Stimulated activated CD4-positive, alpha-beta T cell treated with anti-CD3 and anti-CD28 coated beads, Interleukin-4, amount 100 ng/mL, for 4 hours (primary cell): Measurements from ENCODE around the gene GJA4.
"Not testable (repeated sequence)": the region's sequence is repeated elsewhere in the genome, so short reads cannot be mapped to it uniquely, and the experiment has no call there.

ENCODE experiments used
- DNase-seq, 2 experiments: peaks; one replicate each; pipeline ENCODE4 v3.0.0-alpha.2; 2020

The GJA4 gene

DNA sequence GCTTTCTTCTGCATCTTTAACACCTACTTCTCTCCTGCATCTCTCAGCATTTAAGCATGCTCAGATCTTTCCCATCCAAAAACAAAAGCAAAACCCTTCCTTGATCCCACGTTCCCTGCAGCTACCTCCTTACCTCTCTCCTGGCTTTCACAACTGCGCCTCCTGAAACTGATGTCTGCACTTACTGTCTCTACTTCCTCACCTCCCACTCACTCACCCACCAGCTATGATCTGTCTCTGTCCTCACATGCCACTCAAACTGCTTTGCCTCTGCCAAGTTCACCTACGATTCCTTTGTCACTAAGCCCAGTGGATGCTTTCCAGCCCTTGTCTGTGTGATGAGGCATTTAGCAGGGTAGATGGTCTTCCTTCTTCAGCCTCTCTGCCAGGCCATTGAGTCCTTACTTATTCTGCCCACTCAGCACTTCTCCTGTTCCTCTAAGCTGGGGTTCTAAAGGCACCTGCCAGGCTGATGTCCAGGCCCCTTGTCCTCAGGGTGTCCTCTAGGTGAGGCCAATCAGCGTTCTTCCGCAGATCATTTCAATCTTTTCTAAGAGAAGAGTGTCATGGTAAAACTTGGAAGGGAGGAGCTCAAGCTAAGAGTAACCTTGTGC is 21.8 kb upstream of the GJA4 start:
- DNase-seq: no peak

DNA sequence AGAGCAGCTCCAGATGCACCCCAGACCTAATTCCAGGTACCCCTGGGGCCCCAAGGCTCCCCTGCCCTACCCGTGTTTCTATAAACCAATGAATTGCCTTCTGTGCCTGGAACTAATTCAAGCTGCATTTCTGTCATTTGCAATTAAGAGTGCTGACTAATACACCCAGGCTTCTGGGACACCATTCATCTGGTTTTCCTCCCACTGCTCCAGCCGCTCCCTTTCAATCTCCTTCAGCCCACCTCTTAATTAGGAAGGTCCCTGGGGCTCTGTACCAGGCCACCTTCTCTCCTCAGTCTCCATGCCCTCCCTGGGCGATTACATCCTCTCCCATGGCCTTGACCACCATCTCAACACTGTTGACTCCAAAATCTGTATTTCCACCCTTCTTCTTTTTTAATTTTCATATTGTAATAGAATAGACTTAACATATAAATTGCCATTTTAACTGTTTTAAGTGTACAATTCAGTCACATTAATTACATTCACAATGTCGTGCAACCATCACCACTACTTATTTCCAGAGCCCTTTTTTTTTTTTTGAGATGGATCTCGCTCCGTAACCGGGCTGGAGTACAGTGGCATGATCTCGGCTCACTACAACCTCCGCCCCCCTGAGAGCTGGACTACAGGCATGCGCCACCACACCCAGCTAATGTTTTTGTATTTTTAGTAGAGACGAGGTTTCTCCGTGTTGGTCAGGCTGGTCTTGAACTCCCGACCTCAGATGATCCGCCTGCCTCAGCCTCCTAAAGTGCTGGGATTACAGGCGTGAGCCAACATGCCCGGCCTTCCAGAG is 21.0 kb upstream of the GJA4 start:
- DNase-seq: no peak

DNA sequence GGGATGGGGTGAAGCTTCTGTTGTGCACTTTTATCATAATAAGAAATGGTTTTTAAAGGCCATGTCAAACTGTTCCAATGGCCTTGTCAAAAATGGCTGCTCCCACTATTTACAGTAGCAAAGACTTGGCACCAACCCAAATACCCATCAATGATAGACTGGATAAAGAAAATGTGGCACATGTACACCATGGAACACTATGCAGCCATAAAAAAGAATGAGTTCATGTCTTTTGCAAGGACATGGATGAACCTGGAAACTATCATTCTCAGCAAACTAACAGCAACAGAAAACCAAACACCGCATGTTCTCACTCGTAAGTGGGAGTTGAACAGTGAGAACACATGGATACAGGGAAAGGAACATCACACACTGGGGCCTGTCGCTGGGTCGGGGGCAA is 19.7 kb upstream of the GJA4 start:
- not testable (repeated sequence) for DNase-seq

DNA sequence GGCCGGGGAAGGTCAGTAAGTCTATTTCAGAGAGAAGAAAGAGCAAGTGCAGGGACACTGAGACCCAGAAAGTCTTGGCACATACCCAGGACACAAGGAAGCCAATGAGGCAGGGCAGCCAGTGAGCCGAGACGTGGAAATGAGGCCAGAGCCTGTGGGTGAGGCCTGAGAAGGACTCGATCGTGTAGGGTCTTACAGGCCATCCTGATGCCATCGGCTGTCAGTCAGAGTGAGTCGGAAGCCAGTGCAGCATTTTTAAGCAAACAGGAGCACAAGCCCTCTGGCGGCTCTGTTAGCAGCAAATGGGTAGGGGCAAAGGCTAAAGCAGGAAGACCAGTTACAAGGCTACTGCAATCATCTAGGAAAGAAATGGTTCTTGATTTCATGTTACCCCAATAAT is 17.8 kb upstream of the GJA4 start:
- DNase-seq: no peak

DNA sequence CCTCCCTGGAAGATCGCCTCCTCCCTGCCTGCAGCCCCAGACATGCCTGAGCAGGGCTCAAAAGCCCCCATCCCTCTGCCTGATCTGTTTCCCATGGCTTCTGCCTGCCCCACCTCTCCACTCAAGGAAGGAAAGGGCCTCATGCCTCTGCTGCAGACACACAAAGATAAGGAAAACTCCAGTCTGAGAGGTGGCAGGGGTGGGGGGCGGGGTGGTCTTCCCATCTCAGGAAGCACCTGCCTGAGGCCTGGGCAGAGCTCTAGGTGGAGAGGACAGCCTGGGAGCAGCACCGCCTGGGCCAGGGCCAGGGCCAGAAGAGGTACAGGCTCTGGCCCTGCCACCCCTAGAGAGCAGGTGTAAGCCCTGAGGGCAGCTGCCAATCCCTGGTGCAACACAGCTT is 15.9 kb upstream of the GJA4 start:
- DNase-seq: no peak

DNA sequence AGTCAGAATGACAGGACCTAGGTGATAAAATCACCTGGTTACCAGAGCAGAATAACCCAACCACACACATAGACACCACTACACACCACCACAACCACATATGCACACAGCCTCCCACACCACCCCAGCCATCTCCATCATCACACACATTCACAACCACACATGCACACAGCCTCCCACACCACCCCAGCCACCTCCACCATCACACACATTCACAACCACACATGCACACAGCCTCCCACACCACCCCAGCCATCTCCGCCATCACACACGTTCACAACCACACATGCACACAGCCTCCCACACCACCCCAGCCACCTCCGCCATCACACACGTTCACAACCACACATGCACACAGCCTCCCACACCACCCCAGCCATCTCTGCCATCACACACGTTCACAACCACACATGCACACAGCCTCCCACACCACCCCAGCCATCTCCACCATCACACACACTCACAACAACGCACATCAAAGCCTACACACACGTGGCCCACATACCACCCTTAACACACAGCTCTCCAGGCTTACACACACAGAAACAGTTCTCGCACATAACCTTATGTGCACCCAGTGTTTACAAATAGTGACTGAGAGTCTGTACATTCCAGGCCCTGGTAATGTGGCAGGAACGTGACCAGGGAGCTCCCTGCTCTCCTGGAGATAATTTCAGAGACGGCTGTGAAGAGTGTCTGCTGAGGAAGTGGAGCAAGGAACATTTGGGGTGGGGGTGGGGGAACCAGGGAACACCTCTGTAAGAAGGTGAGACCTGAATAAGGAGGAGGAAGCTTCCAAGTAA is 15.1 kb upstream of the GJA4 start:
- DNase-seq: no peak

DNA sequence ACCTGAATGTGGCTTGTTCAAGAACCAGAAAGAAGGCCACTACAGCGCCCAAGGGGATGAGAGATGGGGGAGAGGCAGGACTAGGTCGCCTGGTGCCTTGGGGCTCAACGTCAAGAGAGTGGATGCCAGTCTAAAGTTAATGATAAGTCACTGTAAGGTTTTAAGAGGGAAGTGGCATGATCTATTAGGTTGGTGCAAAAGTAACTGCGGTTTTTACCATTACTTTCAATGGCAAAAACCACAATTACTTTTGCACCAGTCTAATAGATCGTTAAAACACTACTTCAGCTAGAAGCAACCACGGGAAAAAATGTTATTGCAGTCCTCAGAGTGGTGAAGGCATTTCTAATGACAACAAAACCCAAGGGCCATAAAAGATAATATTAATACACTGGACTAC is 14.4 kb upstream of the GJA4 start:
- no peak for DNase-seq

DNA sequence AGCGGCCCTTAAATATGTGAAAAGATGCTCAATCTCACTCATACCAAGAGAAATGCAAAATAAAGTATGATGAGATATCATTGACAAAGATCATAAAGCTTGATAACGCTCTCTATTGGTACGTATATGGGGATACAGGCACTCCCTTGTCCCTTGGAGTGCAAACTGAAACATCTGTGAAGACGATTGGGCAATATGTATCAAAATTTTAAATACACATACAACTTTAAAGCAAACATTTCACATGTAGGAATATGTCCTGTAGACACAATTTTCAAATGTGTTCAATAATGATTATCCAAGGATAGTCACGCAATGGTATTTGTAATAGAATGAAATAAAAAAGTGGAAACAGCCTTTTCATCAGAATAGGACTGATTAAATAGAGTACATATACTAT is 13.8 kb upstream of the GJA4 start:
- no peak for DNase-seq

DNA sequence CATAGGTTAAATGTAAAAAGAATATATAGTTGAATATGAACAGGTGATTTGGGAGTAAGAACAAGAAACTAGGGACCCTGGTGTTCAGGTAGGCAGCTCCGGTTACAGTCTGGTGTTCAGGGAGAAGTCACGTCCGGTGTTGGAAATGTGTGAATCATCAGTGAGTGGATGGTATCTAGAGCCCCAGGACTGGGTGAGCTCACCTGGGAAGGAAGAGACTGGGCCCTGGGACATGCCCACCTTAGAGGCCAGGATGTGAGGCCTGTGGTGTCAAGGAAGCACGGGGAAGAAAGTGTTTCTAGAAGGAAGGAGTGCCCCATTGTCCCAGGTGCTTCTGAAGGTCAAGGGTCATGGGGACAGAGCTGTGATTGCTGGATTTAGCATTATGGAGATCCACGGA is 13.3 kb upstream of the GJA4 start:
- DNase-seq: no peak

DNA sequence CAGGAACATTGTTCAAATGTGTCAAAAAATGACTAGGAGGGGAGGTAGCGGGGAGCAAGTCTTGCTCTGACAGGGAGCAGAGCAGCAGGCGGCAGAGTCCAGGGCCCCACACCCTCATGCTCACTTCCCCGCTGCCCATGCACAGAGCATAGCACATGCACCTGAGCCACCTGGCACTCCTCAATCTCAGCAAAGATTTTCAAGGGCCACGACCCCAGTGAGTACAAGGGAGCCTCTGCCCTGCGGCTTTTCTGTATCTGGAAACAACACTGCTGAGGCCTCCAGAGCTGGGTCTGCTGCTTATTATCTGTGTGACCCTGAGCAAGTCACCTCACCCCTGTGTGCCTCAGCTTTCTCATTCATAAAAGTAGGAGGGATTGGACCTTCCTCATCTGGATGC is 12.8 kb upstream of the GJA4 start:
- DNase-seq: no peak

DNA sequence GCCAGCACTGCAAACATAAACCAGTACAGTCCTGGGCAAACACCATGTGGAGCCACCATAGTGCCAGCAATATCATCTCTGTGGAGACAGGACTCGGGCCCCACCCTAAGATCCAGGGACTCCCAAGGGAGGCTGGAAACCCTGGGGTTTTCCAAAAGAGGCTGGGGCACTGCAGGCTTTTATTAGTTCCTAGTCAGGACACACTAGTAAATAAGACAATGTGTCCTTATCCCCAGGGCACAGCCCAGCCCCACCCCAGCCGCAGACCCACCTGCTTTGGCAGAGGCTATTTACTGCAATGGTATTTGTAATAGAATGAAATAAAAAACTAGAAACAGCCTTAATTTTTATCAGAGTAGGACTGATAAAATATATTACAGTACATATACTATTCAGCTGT is 12.3 kb upstream of the GJA4 start:
- no peak for DNase-seq

DNA sequence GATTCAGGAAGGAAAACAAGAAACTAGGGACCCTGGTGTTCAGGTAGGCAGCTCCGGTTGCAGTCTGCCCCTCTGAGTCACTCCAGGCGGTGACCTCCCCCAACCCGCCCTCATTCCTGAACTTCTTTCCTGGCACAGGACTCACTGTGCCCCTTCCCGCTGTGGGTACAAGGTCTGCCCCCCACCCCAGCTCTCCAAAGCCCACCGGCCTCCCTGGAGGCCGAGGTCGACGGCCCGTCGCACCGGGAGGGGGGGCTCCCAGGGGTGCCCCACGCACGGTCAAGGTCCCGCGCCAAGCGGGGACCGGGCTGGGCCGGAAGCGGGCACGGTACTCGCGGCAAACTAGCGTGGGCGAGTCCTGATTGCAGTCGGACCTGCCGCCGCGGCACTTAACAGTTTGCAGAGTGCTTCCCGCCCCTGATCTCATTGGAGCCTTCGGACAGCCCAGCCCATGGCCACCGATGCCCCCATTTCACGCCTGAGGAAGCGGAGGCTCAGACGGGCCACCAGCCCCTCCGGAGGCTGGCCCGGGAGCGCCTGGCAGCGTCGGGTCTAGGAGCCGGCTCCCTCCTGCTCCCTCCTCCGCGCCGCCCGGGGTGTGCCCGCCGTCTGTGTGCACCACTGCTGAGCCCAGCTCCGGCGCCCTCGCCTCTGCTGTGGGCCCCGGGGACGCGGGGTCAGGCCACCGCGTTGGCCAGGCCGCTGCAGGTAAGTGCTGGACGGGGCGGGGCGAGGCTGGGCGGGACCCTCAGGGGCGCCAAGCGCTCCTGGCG is 11.5 kb upstream of the GJA4 start, which contains the start of gene GJB3:
Gene GJB3 (plus strand): TSS at position 144 of the 773 bp plus-strand sequence. CDS start 3,549 bp downstream, outside the sequence.
- DNase-seq: no peak

DNA sequence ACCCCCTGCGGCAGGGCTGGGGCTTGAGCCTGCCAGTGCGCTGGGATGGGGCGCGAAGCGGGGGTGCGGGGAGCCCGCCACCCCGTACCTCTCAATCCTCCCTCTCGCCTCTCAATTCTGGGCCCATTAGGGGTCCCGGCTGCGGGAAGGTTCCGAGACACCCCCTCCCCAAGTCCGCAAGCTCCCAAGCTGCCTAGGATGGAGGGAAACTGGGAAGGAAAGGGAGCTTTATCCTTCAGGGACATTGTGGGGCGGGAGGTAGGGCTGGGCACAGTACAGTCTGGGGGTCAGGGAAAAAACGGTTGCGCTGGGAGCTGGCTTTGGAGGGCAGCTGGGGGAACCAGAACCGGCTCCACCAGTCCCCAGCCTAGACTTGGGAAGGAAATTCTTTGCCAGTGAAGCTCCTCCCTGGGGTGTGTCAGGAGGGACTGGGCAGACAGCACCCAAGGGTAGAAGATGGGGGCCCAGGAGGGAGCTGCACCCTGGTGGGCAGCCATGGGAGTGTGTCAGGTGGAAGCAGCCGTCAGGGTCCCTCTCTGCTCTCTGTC is 10.9 kb upstream of the GJA4 start:
- no peak for DNase-seq

DNA sequence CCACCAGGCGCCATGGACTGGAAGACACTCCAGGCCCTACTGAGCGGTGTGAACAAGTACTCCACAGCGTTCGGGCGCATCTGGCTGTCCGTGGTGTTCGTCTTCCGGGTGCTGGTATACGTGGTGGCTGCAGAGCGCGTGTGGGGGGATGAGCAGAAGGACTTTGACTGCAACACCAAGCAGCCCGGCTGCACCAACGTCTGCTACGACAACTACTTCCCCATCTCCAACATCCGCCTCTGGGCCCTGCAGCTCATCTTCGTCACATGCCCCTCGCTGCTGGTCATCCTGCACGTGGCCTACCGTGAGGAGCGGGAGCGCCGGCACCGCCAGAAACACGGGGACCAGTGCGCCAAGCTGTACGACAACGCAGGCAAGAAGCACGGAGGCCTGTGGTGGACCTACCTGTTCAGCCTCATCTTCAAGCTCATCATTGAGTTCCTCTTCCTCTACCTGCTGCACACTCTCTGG is 8.0 kb upstream of the GJA4 start:
- DNase-seq: no peak

DNA sequence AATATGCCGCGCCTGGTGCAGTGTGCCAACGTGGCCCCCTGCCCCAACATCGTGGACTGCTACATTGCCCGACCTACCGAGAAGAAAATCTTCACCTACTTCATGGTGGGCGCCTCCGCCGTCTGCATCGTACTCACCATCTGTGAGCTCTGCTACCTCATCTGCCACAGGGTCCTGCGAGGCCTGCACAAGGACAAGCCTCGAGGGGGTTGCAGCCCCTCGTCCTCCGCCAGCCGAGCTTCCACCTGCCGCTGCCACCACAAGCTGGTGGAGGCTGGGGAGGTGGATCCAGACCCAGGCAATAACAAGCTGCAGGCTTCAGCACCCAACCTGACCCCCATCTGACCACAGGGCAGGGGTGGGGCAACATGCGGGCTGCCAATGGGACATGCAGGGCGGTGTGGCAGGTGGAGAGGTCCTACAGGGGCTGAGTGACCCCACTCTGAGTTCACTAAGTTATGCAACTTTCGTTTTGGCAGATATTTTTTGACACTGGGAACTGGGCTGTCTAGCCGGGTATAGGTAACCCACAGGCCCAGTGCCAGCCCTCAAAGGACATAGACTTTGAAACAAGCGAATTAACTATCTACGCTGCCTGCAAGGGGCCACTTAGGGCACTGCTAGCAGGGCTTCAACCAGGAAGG is 7.4 kb upstream of the GJA4 start:
- no peak for DNase-seq

DNA sequence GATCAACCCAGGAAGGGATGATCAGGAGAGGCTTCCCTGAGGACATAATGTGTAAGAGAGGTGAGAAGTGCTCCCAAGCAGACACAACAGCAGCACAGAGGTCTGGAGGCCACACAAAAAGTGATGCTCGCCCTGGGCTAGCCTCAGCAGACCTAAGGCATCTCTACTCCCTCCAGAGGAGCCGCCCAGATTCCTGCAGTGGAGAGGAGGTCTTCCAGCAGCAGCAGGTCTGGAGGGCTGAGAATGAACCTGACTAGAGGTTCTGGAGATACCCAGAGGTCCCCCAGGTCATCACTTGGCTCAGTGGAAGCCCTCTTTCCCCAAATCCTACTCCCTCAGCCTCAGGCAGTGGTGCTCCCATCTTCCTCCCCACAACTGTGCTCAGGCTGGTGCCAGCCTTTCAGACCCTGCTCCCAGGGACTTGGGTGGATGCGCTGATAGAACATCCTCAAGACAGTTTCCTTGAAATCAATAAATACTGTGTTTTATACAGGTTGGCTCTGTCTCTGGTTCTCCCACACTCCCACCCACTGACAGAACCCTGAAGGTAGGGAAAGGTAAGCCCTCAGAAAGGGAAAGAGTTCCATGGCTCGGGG is 6.8 kb upstream of the GJA4 start:
- DNase-seq: no peak

DNA sequence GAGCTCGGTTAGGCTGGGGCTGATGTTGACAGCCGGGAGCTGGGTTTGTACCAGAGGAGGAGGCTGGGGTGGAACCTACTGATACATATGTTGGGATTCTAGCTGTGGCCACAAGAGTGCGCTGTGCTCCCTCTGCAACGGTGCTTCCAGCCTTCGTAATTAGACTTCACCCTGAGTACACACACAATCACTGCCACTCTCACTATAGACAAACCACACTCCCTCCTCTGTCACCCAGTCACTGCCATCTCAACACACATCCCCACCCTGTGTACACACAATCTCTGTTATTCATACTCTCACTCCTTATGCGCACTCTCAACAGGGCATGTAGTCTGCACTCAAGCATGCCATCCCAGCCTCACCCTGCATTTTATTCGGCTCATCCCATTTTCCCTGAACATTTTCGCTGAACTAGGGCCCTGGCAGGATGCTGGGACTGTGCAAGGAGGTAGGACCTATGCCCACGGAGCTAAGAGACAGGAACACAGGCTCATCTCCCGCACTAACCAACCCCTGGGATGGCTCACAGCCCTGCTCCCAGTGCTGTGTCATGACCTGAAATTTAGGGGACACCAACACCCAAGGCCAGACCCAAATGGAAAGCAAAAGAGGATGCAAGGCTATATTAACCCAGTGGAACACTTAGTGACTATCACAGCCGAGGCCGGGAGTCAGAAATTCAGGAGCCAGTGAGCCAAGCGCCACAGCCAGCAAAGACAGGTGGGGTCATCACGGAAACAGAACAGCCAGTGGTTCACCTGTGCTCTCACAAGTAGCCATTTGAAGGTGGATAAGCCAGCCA is 6.1 kb upstream of the GJA4 start:
- DNase-seq: peak; percentile 50 to 56

DNA sequence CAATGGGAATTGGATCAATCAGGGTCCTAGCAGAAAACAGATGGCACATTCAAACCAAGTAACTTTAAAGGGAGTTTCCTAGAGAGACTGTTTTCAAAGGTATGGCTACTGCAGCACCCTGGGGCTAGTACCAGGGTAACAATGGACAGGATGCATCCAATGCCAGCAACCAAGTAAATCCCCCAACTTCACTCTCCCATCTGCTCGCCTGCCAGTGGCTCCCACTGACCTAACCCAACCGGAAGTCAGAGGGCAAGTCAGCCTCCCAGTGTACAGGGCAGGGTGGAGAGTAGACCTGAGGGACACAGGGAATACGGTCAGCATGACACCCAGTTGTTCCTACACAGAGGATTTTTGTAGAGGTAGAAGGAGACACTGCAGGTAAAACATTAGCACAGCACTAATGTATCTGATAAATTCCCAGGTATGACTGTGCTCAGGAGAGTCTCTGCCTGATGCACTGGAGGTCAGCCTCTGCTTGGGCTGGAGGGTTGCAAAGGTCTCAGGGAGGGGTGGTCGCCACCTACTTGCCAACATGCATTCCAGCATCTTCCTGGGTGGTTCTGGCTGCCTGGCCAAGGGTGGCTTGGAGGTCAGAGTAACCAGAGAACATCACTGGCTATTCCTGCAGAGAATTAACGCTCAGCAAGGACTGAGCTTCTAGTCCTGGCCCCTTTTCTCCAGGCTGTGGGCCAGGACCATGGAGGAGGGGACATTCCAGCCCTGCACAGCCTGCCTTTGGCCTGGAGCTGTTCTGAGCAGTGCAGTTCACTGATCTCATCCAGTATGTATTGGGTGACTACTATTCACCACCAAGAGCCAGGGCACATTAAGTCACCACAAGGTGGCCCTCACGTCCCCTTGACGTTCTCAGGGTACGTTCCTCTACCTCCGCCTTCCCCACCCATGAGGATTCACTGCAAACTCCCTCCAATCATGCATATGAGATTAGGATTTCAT is 5.1 kb upstream of the GJA4 start:
- DNase-seq: no peak

DNA sequence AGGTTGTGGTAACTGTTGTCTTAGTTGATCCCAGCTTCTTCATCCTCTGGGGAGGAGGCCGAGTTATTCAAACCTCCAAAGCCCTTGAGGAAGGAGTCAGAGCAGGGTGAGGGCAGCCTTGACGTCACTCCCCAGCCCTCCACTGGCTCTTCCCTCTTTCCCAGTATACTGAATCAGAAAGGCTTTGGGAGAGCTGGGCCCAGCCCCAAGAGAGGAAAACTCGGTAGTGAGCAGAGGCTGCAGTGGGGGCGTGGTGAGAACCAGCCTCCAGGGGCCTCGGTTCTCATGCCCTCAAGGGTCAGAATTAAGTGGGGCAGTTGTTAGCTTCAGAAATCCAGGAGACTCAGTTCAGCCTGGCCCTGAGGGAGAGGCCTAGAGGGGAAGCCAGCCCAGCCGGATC is 1.8 kb upstream of the GJA4 start:
- no peak for DNase-seq

DNA sequence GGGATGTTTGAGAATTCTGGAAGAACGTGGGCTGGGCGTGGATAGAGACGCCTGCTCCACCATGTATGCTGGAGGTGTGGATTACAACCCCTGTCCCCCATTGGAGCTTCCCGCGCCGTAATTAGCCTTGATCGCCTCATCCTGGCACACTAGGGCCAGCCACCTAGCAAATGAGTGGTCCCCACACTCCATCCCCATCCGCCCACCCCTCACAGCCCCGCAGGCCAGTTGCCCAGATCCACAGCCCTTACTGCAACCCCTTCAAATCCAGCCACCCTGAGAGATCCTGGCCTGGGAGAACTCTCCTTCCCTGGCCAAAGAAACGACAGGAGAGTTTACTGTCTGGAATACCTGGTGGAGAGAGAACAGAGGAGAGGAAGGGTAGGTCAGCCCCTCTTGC is 375 bp upstream of the GJA4 start:
- no peak for DNase-seq
